GM12874 (cell line): ENCODE data around the gene FCHSD2.
A peak's percentile ranks its signal among the peaks of the same experiment; 100 is the strongest.

ENCODE experiments used
- CTCF ChIP-seq: IDR thresholded peaks from 2 replicates; pipeline ENCODE4 v1.5.1; 2011; ENCODE audit warnings: low read depth, mild to moderate bottlenecking, control low read depth, low read length, moderate library complexity; ENCODE audit not compliant: insufficient read depth

FCHSD2 gene

GRCh38 chr11:72833811-72834493 is 308.2 kb downstream of the FCHSD2 start:
- no peak for TF ChIP-seq CTCF

- no peak for TF ChIP-seq CTCF
Measured at GRCh38 chr11:72833083-72833733, 308.9 kb downstream of the FCHSD2 start.

GRCh38 chr11:72832301-72833082 is 309.6 kb downstream of the FCHSD2 start:
- TF ChIP-seq CTCF = no peak

- peak; percentile 83 for TF ChIP-seq CTCF
Measured at GRCh38 chr11:72831521-72832300, 310.4 kb downstream of the FCHSD2 start.

GRCh38 chr11:72829884-72830533 is 312.1 kb downstream of the FCHSD2 start:
- no peak for TF ChIP-seq CTCF

- TF ChIP-seq CTCF = no peak
Measured at GRCh38 chr11:72829178-72829577, 312.9 kb downstream of the FCHSD2 start.
